LNCAP (cell line): ENCODE results near the gene IMPDH2.

Experiments used
- CTCF ChIP-seq: fragments of 450-650 bp; IDR thresholded peaks from 2 replicates; pipeline ENCODE4 v1.5.1; 2017; ENCODE audit warnings: mild to moderate bottlenecking

Gene IMPDH2

GRCh38 chr3:48989796-48990635, 39.2 kb downstream of the IMPDH2 start, which contains the start of gene P4HTM:
Gene P4HTM, plus strand, starts transcription at chr3:48990241. Its CDS starts 16 bp downstream, at chr3:48990257.
- peak; percentile 48; the same call in 1 of the 2 replicates for TF ChIP-seq CTCF

- TF ChIP-seq CTCF = no peak
Measured at GRCh38 chr3:48989126-48989795, 39.9 kb downstream of the IMPDH2 start.

GRCh38 chr3:48985831-48986376, 43.3 kb downstream of the IMPDH2 start:
- TF ChIP-seq CTCF = no peak

GRCh38 chr3:48984663-48985062, 44.5 kb downstream of the IMPDH2 start:
- no peak for TF ChIP-seq CTCF

- no peak for TF ChIP-seq CTCF
Measured at GRCh38 chr3:48983096-48983495, 46.1 kb downstream of the IMPDH2 start.

GRCh38 chr3:48982686-48983085, 46.5 kb downstream of the IMPDH2 start:
- no peak for TF ChIP-seq CTCF

- TF ChIP-seq CTCF = no peak
Measured at GRCh38 chr3:48982016-48982415, 47.2 kb downstream of the IMPDH2 start.
